Endothelial cell of umbilical vein (primary cell): ENCODE data around the gene PLCB4. TPM values are rescaled to one million over a fixed set of nuclear protein-coding genes. Genes with fewer than 3 reads are reported as not detected.

Experiments
- BruUV-seq: library from RNA; stranded (reverse); fragments of 400-500 nt; replicated peaks from 2 replicates; lab custom pipeline; 2021; lab: Mats Ljungman, UMichigan
- CTCF ChIA-PET: fragments of 300-600, 350-600 bp; sonication (Branson Sonifier 250); formaldehyde crosslinking; loops from one replicate; lab custom pipeline; 2021; ENCODE audit warnings: antibody characterized with exemption, inconsistent platforms; lab: Charles Lee
- POLR2A ChIA-PET: fragments of 300-600, 350-600 bp; sonication (Branson Sonifier 250); formaldehyde crosslinking; loops from one replicate; lab custom pipeline; 2021; ENCODE audit warnings: antibody characterized with exemption, inconsistent platforms; lab: Charles Lee
- DNase-seq: peaks from one replicate; pipeline ENCODE4 v3.0.0-alpha.2; 2011; ENCODE audit warnings: low read depth, low spot score
- FAIRE-seq: peaks from 2 replicates; lab custom pipeline; 2011; peaks lifted over from hg19 to GRCh38; lab: Jason Lieb, UNC
- H2AFZ ChIP-seq: 2 replicates; pipeline ENCODE4 v1.6.0; 2012; ENCODE audit warnings: low read depth, low read length, control low read depth, inconsistent platforms
- H3K27ac ChIP-seq: 2 replicates; pipeline ENCODE4 v1.5.1; 2011; ENCODE audit warnings: low read depth, mild to moderate bottlenecking, control low read depth, low read length, moderate library complexity; ENCODE audit not compliant: insufficient read depth
- H3K27me3 ChIP-seq, 2 experiments: 2 replicates each; pipeline versions ENCODE4 v1.6.0 to v1.6.1; 2011; ENCODE audit warnings: low read length in 2 of 2, mixed read lengths in 1 of 2; ENCODE audit not compliant: control insufficient read depth in 2 of 2, insufficient read depth in 2 of 2
- H3K36me3 ChIP-seq, 2 experiments: 2 replicates in 1 of 2; 3 replicates in 1 of 2; pipeline ENCODE4 v1.5.1; 2011; ENCODE audit warnings: low read length in 2 of 2, mild to moderate bottlenecking in 1 of 2, moderate library complexity in 1 of 2; ENCODE audit not compliant: control insufficient read depth in 2 of 2, insufficient read depth in 2 of 2; ENCODE audit errors: extremely low read depth in 1 of 2
- H3K4me1 ChIP-seq: 3 replicates; pipeline ENCODE4 v1.5.1; 2011; ENCODE audit warnings: mild to moderate bottlenecking, low read length; ENCODE audit not compliant: control insufficient read depth, insufficient read depth; ENCODE audit errors: extremely low read depth
- H3K4me2 ChIP-seq: 2 replicates; pipeline ENCODE4 v1.6.1; 2011; ENCODE audit warnings: low read length, control low read depth, mixed read lengths; ENCODE audit not compliant: insufficient read depth
- H3K4me3 ChIP-seq, 3 experiments: fragments of 200-600 bp in 1 of 3; sonication (generic), shearing (Covaris generic) in 1 of 3; replicated peaks in 1 of 3; 2 replicates each; pipeline ENCODE4 v1.5.1; 2011 to 2016; ENCODE audit warnings: control low read depth in 3 of 3, low read length in 3 of 3, mild to moderate bottlenecking in 2 of 3, inconsistent platforms in 1 of 3, low read depth in 1 of 3, moderate library complexity in 1 of 3; ENCODE audit not compliant: insufficient read depth in 1 of 3
- H3K79me2 ChIP-seq: 2 replicates; pipeline ENCODE4 v1.6.0; 2012; ENCODE audit warnings: low read length, inconsistent platforms; ENCODE audit not compliant: control insufficient read depth, insufficient read depth
- H3K9ac ChIP-seq: replicated peaks from 2 replicates; pipeline ENCODE3; 2011; ENCODE audit warnings: low read length, control low read depth; ENCODE audit not compliant: insufficient read depth; ENCODE audit errors: extremely low read depth
- H3K9me1 ChIP-seq: replicated peaks from 3 replicates; pipeline ENCODE4 v1.6.0; 2011; ENCODE audit warnings: mild to moderate bottlenecking, low read length; ENCODE audit not compliant: control insufficient read depth, insufficient read depth; ENCODE audit errors: extremely low read depth
- H3K9me3 ChIP-seq: replicated peaks from 2 replicates; pipeline ENCODE4 v1.5.1; 2012; ENCODE audit warnings: low read length, inconsistent platforms; ENCODE audit not compliant: control insufficient read depth, insufficient read depth
- H4K20me1 ChIP-seq: replicated peaks from 2 replicates; pipeline ENCODE3; 2011; ENCODE audit warnings: mild to moderate bottlenecking, low read length; ENCODE audit not compliant: control insufficient read depth, insufficient read depth; ENCODE audit errors: extremely low read depth
- EZH2 ChIP-seq: IDR thresholded peaks from 2 replicates; pipeline ENCODE4 v1.6.1; 2012; ENCODE audit warnings: borderline replicate concordance, low read depth, mild to moderate bottlenecking, moderate library complexity, low read length, inconsistent platforms; ENCODE audit not compliant: severe bottlenecking
- FOS ChIP-seq: IDR thresholded peaks from 2 replicates; pipeline ENCODE4 v1.6.1; 2011; ENCODE audit warnings: mild to moderate bottlenecking, low read length, moderate library complexity, borderline replicate concordance; ENCODE audit not compliant: insufficient read depth
- GATA2 ChIP-seq: IDR thresholded peaks from 2 replicates; pipeline ENCODE4 v1.7.0; 2011; ENCODE audit warnings: low read depth, mild to moderate bottlenecking, moderate library complexity, mixed read lengths, low read length; ENCODE audit not compliant: insufficient read length, insufficient read depth
- JUN ChIP-seq: IDR thresholded peaks from 2 replicates; pipeline ENCODE4 v1.6.1; 2011; ENCODE audit warnings: borderline replicate concordance, low read depth; ENCODE audit not compliant: insufficient read length, insufficient read depth
- MAX ChIP-seq: IDR thresholded peaks from 2 replicates; pipeline ENCODE4 v1.6.1; 2011; ENCODE audit not compliant: insufficient read depth, insufficient read length
- MYC ChIP-seq: IDR thresholded peaks from one replicate; pipeline ENCODE4 v1.6.1; 2011; ENCODE audit warnings: mild to moderate bottlenecking, low read depth, low read length
- POLR2A ChIP-seq: IDR thresholded peaks from 2 replicates; pipeline ENCODE4 v1.6.1; 2012; ENCODE audit warnings: low read depth, mild to moderate bottlenecking, control low read depth, low read length
- POLR2AphosphoS5 ChIP-seq: IDR thresholded peaks from 2 replicates; pipeline ENCODE4 v1.6.1; 2012; ENCODE audit warnings: low read depth, mild to moderate bottlenecking, control low read depth, low read length, moderate library complexity; ENCODE audit not compliant: insufficient read depth
- dilution Hi-C: fragments of 300-500 bp; cut with MboI; formaldehyde crosslinking; loops from one replicate; pipeline ENCODE4 v1.15.0; 2019; ENCODE audit warnings: low sequenced_read_pairs; ENCODE audit not compliant: extremely low pct_ligation_motif_present
- intact Hi-C: fragments of 100-400 bp; cut with micrococcal nuclease; formaldehyde crosslinking; loops from one replicate; pipeline ENCODE4 v1.10.0; 2022
- polyA plus RNA-seq, 4 experiments: library from polyadenylated mRNA; depleted of rRNA in 3 of 4; stranded (reverse) in 3 of 4; unstranded in 1 of 4; fragments of >200 nt; gene quantifications; 2 replicates each; pipeline versions ENCODE4 v1.2.1 to v1.2.3, GENCODE V29; 2011 to 2012; ENCODE audit warnings: missing spikeins in 1 of 4
- total RNA-seq: library from RNA; stranded (reverse); gene quantifications from 2 replicates; pipeline ENCODE4 v1.2.3, GENCODE V29; 2021
- TF ChIP-seq, protein P1 (sequence below), 2 donors: IDR thresholded peaks; 1 replicate in 1 of 2; 2 replicates in 1 of 2; pipeline ENCODE4 v1.5.1; 2011; ENCODE audit warnings: low read length in 2 of 2, mild to moderate bottlenecking in 2 of 2, moderate library complexity in 2 of 2, control low read depth in 1 of 2, inconsistent platforms in 1 of 2, low read depth in 1 of 2; ENCODE audit not compliant: insufficient read depth in 1 of 2; ENCODE audit errors: extremely low read depth in 1 of 2

PLCB4 gene
- total and polyA plus RNA-seq, 2 donors (not counting 3 experiments of a cell fraction or from before 2014, with no cell fraction given): 0.37 to 1.7 TPM

DNA sequence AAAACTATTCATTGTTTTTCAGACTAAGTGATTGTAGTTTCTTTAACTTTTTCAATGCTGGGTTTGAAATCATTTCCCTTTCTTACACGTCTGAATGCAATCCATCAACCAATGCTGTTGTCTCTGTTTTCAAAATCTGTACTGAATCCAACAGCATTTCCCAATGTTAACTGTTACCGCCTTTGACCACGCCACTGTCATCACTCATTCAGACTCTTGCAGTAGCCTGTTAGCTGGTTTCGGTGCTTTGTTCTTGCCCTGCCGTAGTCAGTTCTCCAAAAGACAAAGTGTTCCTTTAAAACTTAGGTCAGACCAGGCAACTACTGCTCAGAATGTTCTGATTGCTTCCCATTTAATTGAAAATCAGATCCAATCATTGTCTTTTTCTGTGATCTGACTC lies 131.3 kb downstream of the PLCB4 start:
- intact Hi-C loops: no loop called here
- Histone ChIP-seq H4K20me1 (no peaks in the 10 kb centered on the region), H2AFZ (no peak overlapping the region), H3K4me1 (peaks cover 4% of the 10 kb centered on the region), H3K9me3 (no peaks in the 10 kb centered on the region), H3K9ac (no peak overlapping the region), H3K36me3 (no peaks in the 10 kb centered on the region), H3K27ac (no peak overlapping the region), H3K27me3 (no peaks in the 10 kb centered on the region), H3K9me1 (no peaks in the 10 kb centered on the region), H3K79me2 (no peaks in the 10 kb centered on the region), H3K4me2 (no peak overlapping the region), H3K4me3 (no peak overlapping the region)
- TF ChIP-seq POLR2A (no peak), FOS (no peak), GATA2 (no peak)
- BruUV-seq: no TSS peak
- POLR2A ChIA-PET: no interaction called here
- dilution Hi-C loops: no loop called here
- CTCF ChIA-PET: no interaction called here
- no peak for DNase-seq
- FAIRE-seq: no peak

GRCh38 chr20:9200620-9201019 lies 131.7 kb downstream of the PLCB4 start:
- Histone ChIP-seq H4K20me1 (no peaks in the 10 kb centered on the region), H3K4me2 (no peak overlapping the region), H3K9ac (no peak overlapping the region), H2AFZ (no peak overlapping the region), H3K4me3 (no peak overlapping the region), H3K27ac (no peak overlapping the region), H3K9me3 (no peaks in the 10 kb centered on the region), H3K9me1 (no peaks in the 10 kb centered on the region), H3K36me3 (no peaks in the 10 kb centered on the region), H3K27me3 (no peaks in the 10 kb centered on the region), H3K4me1 (peaks cover 4% of the 10 kb centered on the region), H3K79me2 (no peaks in the 10 kb centered on the region)
- FAIRE-seq (no peak), DNase-seq (no peak)
- POLR2A ChIA-PET: no interaction called here
- TF ChIP-seq POLR2A (no peak), EZH2 (no peak), MAX (no peak), GATA2 (no peak), MYC (no peak), POLR2AphosphoS5 (no peak), FOS (no peak), JUN (no peak)
- TF ChIP-seq, protein P1, sequence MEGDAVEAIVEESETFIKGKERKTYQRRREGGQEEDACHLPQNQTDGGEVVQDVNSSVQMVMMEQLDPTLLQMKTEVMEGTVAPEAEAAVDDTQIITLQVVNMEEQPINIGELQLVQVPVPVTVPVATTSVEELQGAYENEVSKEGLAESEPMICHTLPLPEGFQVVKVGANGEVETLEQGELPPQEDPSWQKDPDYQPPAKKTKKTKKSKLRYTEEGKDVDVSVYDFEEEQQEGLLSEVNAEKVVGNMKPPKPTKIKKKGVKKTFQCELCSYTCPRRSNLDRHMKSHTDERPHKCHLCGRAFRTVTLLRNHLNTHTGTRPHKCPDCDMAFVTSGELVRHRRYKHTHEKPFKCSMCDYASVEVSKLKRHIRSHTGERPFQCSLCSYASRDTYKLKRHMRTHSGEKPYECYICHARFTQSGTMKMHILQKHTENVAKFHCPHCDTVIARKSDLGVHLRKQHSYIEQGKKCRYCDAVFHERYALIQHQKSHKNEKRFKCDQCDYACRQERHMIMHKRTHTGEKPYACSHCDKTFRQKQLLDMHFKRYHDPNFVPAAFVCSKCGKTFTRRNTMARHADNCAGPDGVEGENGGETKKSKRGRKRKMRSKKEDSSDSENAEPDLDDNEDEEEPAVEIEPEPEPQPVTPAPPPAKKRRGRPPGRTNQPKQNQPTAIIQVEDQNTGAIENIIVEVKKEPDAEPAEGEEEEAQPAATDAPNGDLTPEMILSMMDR (IDR thresholded peaks at IDR 0.05; ENCODE audit: extremely low read depth in 1 of 2, insufficient read depth in 1 of 2, low read depth in 1 of 2, low read length in 2 of 2): no peak
- CTCF ChIA-PET: no interaction called here
- no TSS peak for BruUV-seq
- intact Hi-C loops: no loop called here
- dilution Hi-C loops: no loop called here
